Stimulated activated memory B cell treated with anti-CD40 and anti-IgM and Interleukin-4, amounts not matched to agents 10 μg/mL and 1 μg/mL and 100 μg/mL, for 72 hours (primary cell): ENCODE results near the gene RAPGEF2.
"Not testable (repeated sequence)": the region's sequence is repeated elsewhere in the genome, so short reads cannot be mapped to it uniquely, and the experiment has no call there.

Source experiments
- ATAC-seq: fragments of 150-1000 bp; cut with Tn5 transposase; 2 replicates; pipeline ENCODE4 v1.10.0; 2021
- H3K27ac Mint-ChIP-seq: one replicate; pipeline ENCODE4 v1.8.0; 2022; ENCODE audit warnings: mild to moderate bottlenecking, mixed read lengths
- H3K27me3 Mint-ChIP-seq: one replicate; pipeline ENCODE4 v1.8.0; 2022; ENCODE audit warnings: mixed read lengths
- H3K36me3 Mint-ChIP-seq: one replicate; pipeline ENCODE4 v1.8.0; 2022; ENCODE audit warnings: mixed read lengths
- H3K4me1 Mint-ChIP-seq: one replicate; pipeline ENCODE4 v1.8.0; 2022; ENCODE audit warnings: mixed read lengths
- H3K4me3 Mint-ChIP-seq: one replicate; pipeline ENCODE4 v1.8.0; 2022; ENCODE audit warnings: mild to moderate bottlenecking, moderate library complexity, mixed read lengths
- H3K9me3 Mint-ChIP-seq: one replicate; pipeline ENCODE4 v1.8.0; 2022; ENCODE audit warnings: mixed read lengths

Gene RAPGEF2

GRCh38 chr4:159158985-159159384 lies 56.1 kb downstream of the RAPGEF2 start:
- peaks cover 11% of the 10 kb centered on the region for H3K4me1 Mint-ChIP-seq
- no peaks in the 10 kb centered on the region for H3K36me3 Mint-ChIP-seq
- H3K4me3 Mint-ChIP-seq, result no peak overlapping the region
- no peak for ATAC-seq
- H3K9me3 Mint-ChIP-seq, result no peaks in the 10 kb centered on the region
- H3K27me3 Mint-ChIP-seq, result peaks cover 8% of the 10 kb centered on the region
- no peak overlapping the region for H3K27ac Mint-ChIP-seq

- peaks cover 11% of the 10 kb centered on the region for H3K4me1 Mint-ChIP-seq
- H3K27me3 Mint-ChIP-seq, result peaks cover 10% of the 10 kb centered on the region
- no peaks in the 10 kb centered on the region for H3K9me3 Mint-ChIP-seq
- no peaks in the 10 kb centered on the region for H3K36me3 Mint-ChIP-seq
- ATAC-seq, result no peak
- H3K4me3 Mint-ChIP-seq, result no peak overlapping the region
- H3K27ac Mint-ChIP-seq, result no peak overlapping the region
Measured at GRCh38 chr4:159159611-159160010, 56.7 kb downstream of the RAPGEF2 start.

- Mint-ChIP-seq H3K9me3 (no peaks in the 10 kb centered on the region), H3K36me3 (no peaks in the 10 kb centered on the region), H3K4me3 (no peak overlapping the region), H3K27me3 (peaks cover 10% of the 10 kb centered on the region), H3K4me1 (peaks cover 11% of the 10 kb centered on the region), H3K27ac (no peak overlapping the region)
- no peak for ATAC-seq
Measured at GRCh38 chr4:159160242-159160641, 57.4 kb downstream of the RAPGEF2 start.

- H3K9me3 Mint-ChIP-seq, H3K36me3 Mint-ChIP-seq, H3K27ac Mint-ChIP-seq, ATAC-seq, H3K4me3 Mint-ChIP-seq: not testable (repeated sequence)
- H3K4me1 Mint-ChIP-seq, result peaks cover 17% of the 10 kb centered on the region
- peaks cover 21% of the 10 kb centered on the region for H3K27me3 Mint-ChIP-seq
Measured at GRCh38 chr4:159161436-159161835, 58.6 kb downstream of the RAPGEF2 start.

GRCh38 chr4:159162576-159162975 lies 59.7 kb downstream of the RAPGEF2 start:
- ATAC-seq, result no peak
- peaks cover 4% of the 10 kb centered on the region for H3K36me3 Mint-ChIP-seq
- H3K9me3 Mint-ChIP-seq, result no peaks in the 10 kb centered on the region
- no peak overlapping the region for H3K27ac Mint-ChIP-seq
- H3K4me3 Mint-ChIP-seq, result no peak overlapping the region
- peaks cover 21% of the 10 kb centered on the region for H3K4me1 Mint-ChIP-seq
- peaks cover 29% of the 10 kb centered on the region for H3K27me3 Mint-ChIP-seq

GRCh38 chr4:159163521-159163920 lies 60.6 kb downstream of the RAPGEF2 start:
- Mint-ChIP-seq H3K9me3 (no peaks in the 10 kb centered on the region), H3K27me3 (peaks cover 36% of the 10 kb centered on the region), H3K4me1 (peaks cover 18% of the 10 kb centered on the region), H3K36me3 (peaks cover 4% of the 10 kb centered on the region), H3K27ac (no peak overlapping the region), H3K4me3 (no peak overlapping the region)
- no peak for ATAC-seq

- no peak for ATAC-seq
- Mint-ChIP-seq H3K4me1 (peaks cover 50% of the 10 kb centered on the region), H3K27ac (no peak overlapping the region), H3K4me3 (no peak overlapping the region), H3K27me3 (peaks cover 49% of the 10 kb centered on the region), H3K9me3 (no peaks in the 10 kb centered on the region), H3K36me3 (peaks cover 4% of the 10 kb centered on the region)
Measured at GRCh38 chr4:159169404-159170302, 66.8 kb downstream of the RAPGEF2 start.

- no peak for ATAC-seq
- Mint-ChIP-seq H3K9me3 (no peaks in the 10 kb centered on the region), H3K27me3 (peaks cover 50% of the 10 kb centered on the region), H3K36me3 (peaks cover 4% of the 10 kb centered on the region), H3K4me3 (no peak overlapping the region), H3K27ac (no peak overlapping the region), H3K4me1 (peaks cover 55% of the 10 kb centered on the region)
Measured at GRCh38 chr4:159171287-159171686, 68.4 kb downstream of the RAPGEF2 start.

GRCh38 chr4:159173886-159174285 lies 71.0 kb downstream of the RAPGEF2 start:
- ATAC-seq, result no peak
- H3K9me3 Mint-ChIP-seq, result no peaks in the 10 kb centered on the region
- no peak overlapping the region for H3K4me3 Mint-ChIP-seq
- peaks cover 33% of the 10 kb centered on the region for H3K27me3 Mint-ChIP-seq
- peaks cover 66% of the 10 kb centered on the region for H3K4me1 Mint-ChIP-seq
- H3K27ac Mint-ChIP-seq, result no peak overlapping the region
- H3K36me3 Mint-ChIP-seq, result no peaks in the 10 kb centered on the region

- no peak overlapping the region for H3K4me3 Mint-ChIP-seq
- H3K27ac Mint-ChIP-seq, result no peak overlapping the region
- ATAC-seq, result no peak
Measured at GRCh38 chr4:159174645-159175084, 71.8 kb downstream of the RAPGEF2 start.

GRCh38 chr4:159175085-159175988 lies 72.5 kb downstream of the RAPGEF2 start:
- Mint-ChIP-seq H3K27ac (no peak overlapping the region), H3K4me3 (no peak overlapping the region), H3K4me1 (peaks cover 70% of the 10 kb centered on the region), H3K9me3 (no peaks in the 10 kb centered on the region), H3K27me3 (peaks cover 24% of the 10 kb centered on the region), H3K36me3 (no peaks in the 10 kb centered on the region)
- peak; percentile 81 for ATAC-seq

More at GRCh38 chr4:159174645-159175084, 71.8 kb downstream of the RAPGEF2 start:
- H3K4me1 Mint-ChIP-seq, result peaks cover 70% of the 10 kb centered on the region
- no peaks in the 10 kb centered on the region for H3K9me3 Mint-ChIP-seq
- no peaks in the 10 kb centered on the region for H3K36me3 Mint-ChIP-seq
- peaks cover 31% of the 10 kb centered on the region for H3K27me3 Mint-ChIP-seq

GRCh38 chr4:159175989-159176375 lies 73.1 kb downstream of the RAPGEF2 start:
- H3K27me3 Mint-ChIP-seq, result peaks cover 18% of the 10 kb centered on the region
- H3K36me3 Mint-ChIP-seq, result no peaks in the 10 kb centered on the region
- H3K9me3 Mint-ChIP-seq, result no peaks in the 10 kb centered on the region
- no peak overlapping the region for H3K27ac Mint-ChIP-seq
- peaks cover 64% of the 10 kb centered on the region for H3K4me1 Mint-ChIP-seq
- ATAC-seq, result no peak
- H3K4me3 Mint-ChIP-seq, result no peak overlapping the region

- no peaks in the 10 kb centered on the region for H3K36me3 Mint-ChIP-seq
- peaks cover 12% of the 10 kb centered on the region for H3K27me3 Mint-ChIP-seq
- no peaks in the 10 kb centered on the region for H3K9me3 Mint-ChIP-seq
- peaks cover 53% of the 10 kb centered on the region for H3K4me1 Mint-ChIP-seq
- H3K27ac Mint-ChIP-seq, result no peak overlapping the region
- peak overlapping the region; percentile 2 for H3K4me3 Mint-ChIP-seq
- peak; percentile 53 for ATAC-seq
Measured at GRCh38 chr4:159177265-159178150, 74.6 kb downstream of the RAPGEF2 start.

- Mint-ChIP-seq H3K36me3 (no peaks in the 10 kb centered on the region), H3K4me1 (peaks cover 47% of the 10 kb centered on the region), H3K9me3 (no peaks in the 10 kb centered on the region), H3K27ac (no peak overlapping the region), H3K27me3 (peaks cover 12% of the 10 kb centered on the region), H3K4me3 (peak overlapping the region; percentile 60)
- ATAC-seq, result no peak
Measured at GRCh38 chr4:159178151-159178546, 75.3 kb downstream of the RAPGEF2 start.
